Germinal center (tissue), 1 donor: ENCODE measurements around the gene GRIN2D.

Experiments used
- DNase-seq: peaks from one replicate; pipeline ENCODE4 v3.0.0; 2012; ENCODE audit warnings: mixed read lengths, low spot score

Gene GRIN2D

DNA sequence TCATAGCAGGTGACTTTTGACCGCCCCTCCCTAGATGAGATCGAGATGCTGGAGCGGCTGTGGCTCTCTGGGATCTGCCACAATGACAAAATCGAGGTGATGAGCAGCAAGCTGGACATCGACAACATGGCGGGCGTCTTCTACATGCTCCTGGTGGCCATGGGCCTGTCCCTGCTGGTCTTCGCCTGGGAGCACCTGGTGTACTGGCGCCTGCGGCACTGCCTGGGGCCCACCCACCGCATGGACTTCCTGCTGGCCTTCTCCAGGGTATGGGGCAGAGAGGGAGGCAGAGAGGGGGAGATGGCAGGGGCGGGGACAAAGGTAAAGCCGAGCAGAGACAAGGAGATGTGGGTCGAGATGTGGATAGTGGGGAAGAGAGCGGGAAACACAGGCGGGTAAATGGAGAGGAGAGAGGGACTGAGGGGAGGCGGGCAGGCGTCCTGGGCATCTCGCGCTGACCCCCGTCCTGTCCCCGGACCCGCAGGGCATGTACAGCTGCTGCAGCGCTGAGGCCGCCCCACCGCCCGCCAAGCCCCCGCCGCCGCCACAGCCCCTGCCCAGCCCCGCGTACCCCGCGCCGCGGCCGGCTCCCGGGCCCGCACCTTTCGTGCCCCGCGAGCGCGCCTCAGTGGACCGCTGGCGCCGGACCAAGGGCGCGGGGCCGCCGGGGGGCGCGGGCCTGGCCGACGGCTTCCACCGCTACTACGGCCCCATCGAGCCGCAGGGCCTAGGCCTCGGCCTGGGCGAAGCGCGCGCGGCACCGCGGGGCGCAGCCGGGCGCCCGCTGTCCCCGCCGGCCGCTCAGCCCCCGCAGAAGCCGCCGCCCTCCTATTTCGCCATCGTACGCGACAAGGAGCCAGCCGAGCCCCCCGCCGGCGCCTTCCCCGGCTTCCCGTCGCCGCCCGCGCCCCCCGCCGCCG is 48.9 kb downstream of the GRIN2D start:
- DNase-seq, result no peak

- DNase-seq, result no peak
Measured at GRCh38 chr19:48443256-48443655, 49.8 kb downstream of the GRIN2D start.
